K562 (cell line): ENCODE data around the gene IGFL1. TPM values are rescaled to one million over a fixed set of nuclear protein-coding genes. Genes with fewer than 3 reads are reported as not detected.

Experiments
- ELF2 ChIP-seq: fragments of 250-450 bp; sonication (Bioruptor Pico); IDR thresholded peaks from 2 replicates; pipeline ENCODE4 v1.5.0; 2021; ENCODE audit warnings: mild to moderate bottlenecking
- KAT2B ChIP-seq: IDR thresholded peaks from one replicate; pipeline ENCODE4 v1.6.1; 2012; ENCODE audit warnings: low read depth, mild to moderate bottlenecking, control low read depth, inconsistent platforms, low read length, moderate library complexity
- MECOM ChIP-seq: fragments of 250-450 bp; sonication (Bioruptor Pico); IDR thresholded peaks from 2 replicates; pipeline ENCODE4 v1.8.0; 2022; ENCODE audit warnings: inconsistent platforms
- MGA ChIP-seq: fragments of 450-650 bp; IDR thresholded peaks from 2 replicates; pipeline ENCODE4 v1.6.1; 2016; ENCODE audit warnings: mild to moderate bottlenecking, moderate library complexity
- NKRF ChIP-seq: fragments of 450-650 bp; IDR thresholded peaks from 2 replicates; pipeline ENCODE4 v1.6.1; 2016; ENCODE audit warnings: borderline replicate concordance
- RAD21 ChIP-seq, 2 experiments: fragments of 250-450 bp in 1 of 2; fragments of 450-650 bp in 1 of 2; sonication (Bioruptor Pico) in 1 of 2; formaldehyde crosslinking in 1 of 2; IDR thresholded peaks in 1 of 2; conservative IDR thresholded peaks in 1 of 2; 2 replicates each; pipeline versions ENCODE4 v1.4.0 to v1.8.0; 2020 to 2022; ENCODE audit warnings: mild to moderate bottlenecking in 2 of 2, moderate library complexity in 1 of 2
- RFX5 ChIP-seq: IDR thresholded peaks from 2 replicates; pipeline ENCODE4 v1.6.1; 2011; ENCODE audit warnings: low read depth, mild to moderate bottlenecking, improper control_type of control experiment, low read length
- SFPQ ChIP-seq: fragments of 200-400 bp; formaldehyde crosslinking; IDR thresholded peaks from 2 replicates; pipeline ENCODE4 v1.6.1; 2017; ENCODE audit warnings: mild to moderate bottlenecking, low read depth, low read length, moderate library complexity
- SIN3A ChIP-seq, 2 experiments: fragments of 150-350 bp in 1 of 2; IDR thresholded peaks; 2 replicates each; pipeline ENCODE4 v1.6.1; 2011 to 2016; ENCODE audit warnings: borderline replicate concordance in 2 of 2, low read depth in 2 of 2, low read length in 2 of 2, mild to moderate bottlenecking in 2 of 2, moderate library complexity in 2 of 2; ENCODE audit not compliant: control insufficient read depth in 1 of 2
- STAT5B ChIP-seq: fragments of 250-450 bp; sonication (Bioruptor Pico); IDR thresholded peaks from 2 replicates; pipeline ENCODE4 v1.8.0; 2021; ENCODE audit warnings: mild to moderate bottlenecking, inconsistent platforms
- TAF15 ChIP-seq: fragments of 200-400 bp; formaldehyde crosslinking; IDR thresholded peaks from 2 replicates; pipeline ENCODE4 v1.6.1; 2017; ENCODE audit warnings: mild to moderate bottlenecking, low read depth, low read length, moderate library complexity
- ZNF224 ChIP-seq: sonication (generic); formaldehyde crosslinking; IDR thresholded peaks from 2 replicates; pipeline ENCODE4 v1.8.0; 2022; ENCODE audit warnings: mild to moderate bottlenecking, missing genetic modification reagents
- ZSCAN32 ChIP-seq: fragments of 450-650 bp; formaldehyde crosslinking; IDR thresholded peaks from 2 replicates; pipeline ENCODE4 v1.4.0; 2020; ENCODE audit warnings: mild to moderate bottlenecking, moderate library complexity
- polyA plus RNA-seq, 8 experiments: library from polyadenylated mRNA; depleted of rRNA in 4 of 8; stranded (reverse) in 5 of 8; unstranded in 3 of 8; fragments of >200 nt; fragmentation: Nextera tagmentation in 2 of 8; fragmentation: Illumina TruSeq in 1 of 8; extraction: Ambion mirVana in 2 of 8; extraction: Trizol in 1 of 8; gene quantifications; 2 replicates each; pipeline versions ENCODE4 v1.2.1 to v1.2.3, GENCODE V29; 2011 to 2014; ENCODE audit warnings: inconsistent platforms in 1 of 8, missing spikeins in 1 of 8
- total RNA-seq, 7 experiments: library from RNA; depleted of rRNA in 6 of 7; stranded (reverse); fragments of >200 nt in 6 of 7; fragmentation: Illumina TruSeq in 2 of 7; extraction: Trizol in 2 of 7; gene quantifications; 2 replicates each; pipeline versions ENCODE4 v1.2.1 to v1.2.3, GENCODE V29; 2011 to 2021; ENCODE audit warnings: low replicate concordance in 1 of 7

The IGFL1 gene
- total and polyA plus RNA-seq, 9 of the 15 experiments (the other 6 are each of a cell fraction or from before 2014, with no cell fraction given) = not detected

GRCh38 chr19:46195104-46195503, 34.4 kb upstream of the IGFL1 start (continued):
- TF ChIP-seq MGA = no peak
- TF ChIP-seq ZNF224 = no peak
- no peak for TF ChIP-seq SFPQ
- no peak for TF ChIP-seq TAF15
- TF ChIP-seq KAT2B = no peak
- no peak for TF ChIP-seq MECOM
- no peak; the same call in 1 of the 2 replicates for TF ChIP-seq ZSCAN32
- no peak for TF ChIP-seq SIN3A (IDR thresholded peaks at IDR 0.05; ENCODE audit: borderline replicate concordance in 2 of 2, control insufficient read depth in 1 of 2, low read depth in 2 of 2, low read length in 2 of 2)
- TF ChIP-seq RFX5 = no peak
- TF ChIP-seq NKRF = no peak
- TF ChIP-seq STAT5B (CRISPR knock-in tag) = no peak
- peak; percentile 85 for TF ChIP-seq ELF2 (CRISPR knock-in tag)
- TF ChIP-seq RAD21 (CRISPR knock-in tag; conservative IDR thresholded peaks at IDR 0.05 in 1 of 2, IDR thresholded peaks at IDR 0.05 in 1 of 2) = peak in 1 of 2 experiments; percentile 19; a peak in 2 of 4 replicates
